ENCODE data around the gene RPL28.

The RPL28 gene

GRCh38 chr19:55369653-55370304 lies 16.0 kb upstream of the RPL28 start:
- Mint-ChIP-seq H3K4me1 (peaks cover 13% of the 10 kb centered on the region), H3K36me3 (ENCODE audit: low read depth) (no peaks in the 10 kb centered on the region), H3K27ac (no peak overlapping the region), H3K27me3 (ENCODE audit: low read depth) (peaks cover 44% of the 10 kb centered on the region), H3K9me3 (no peaks in the 10 kb centered on the region), H3K4me3 (peak overlapping the region; percentile 75 to 84 (median 83))
- TF ChIP-seq, protein P1, sequence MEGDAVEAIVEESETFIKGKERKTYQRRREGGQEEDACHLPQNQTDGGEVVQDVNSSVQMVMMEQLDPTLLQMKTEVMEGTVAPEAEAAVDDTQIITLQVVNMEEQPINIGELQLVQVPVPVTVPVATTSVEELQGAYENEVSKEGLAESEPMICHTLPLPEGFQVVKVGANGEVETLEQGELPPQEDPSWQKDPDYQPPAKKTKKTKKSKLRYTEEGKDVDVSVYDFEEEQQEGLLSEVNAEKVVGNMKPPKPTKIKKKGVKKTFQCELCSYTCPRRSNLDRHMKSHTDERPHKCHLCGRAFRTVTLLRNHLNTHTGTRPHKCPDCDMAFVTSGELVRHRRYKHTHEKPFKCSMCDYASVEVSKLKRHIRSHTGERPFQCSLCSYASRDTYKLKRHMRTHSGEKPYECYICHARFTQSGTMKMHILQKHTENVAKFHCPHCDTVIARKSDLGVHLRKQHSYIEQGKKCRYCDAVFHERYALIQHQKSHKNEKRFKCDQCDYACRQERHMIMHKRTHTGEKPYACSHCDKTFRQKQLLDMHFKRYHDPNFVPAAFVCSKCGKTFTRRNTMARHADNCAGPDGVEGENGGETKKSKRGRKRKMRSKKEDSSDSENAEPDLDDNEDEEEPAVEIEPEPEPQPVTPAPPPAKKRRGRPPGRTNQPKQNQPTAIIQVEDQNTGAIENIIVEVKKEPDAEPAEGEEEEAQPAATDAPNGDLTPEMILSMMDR (IDR thresholded peaks at IDR 0.05; ENCODE audit: unreplicated experiment in 3 of 3): no peak

DNA sequence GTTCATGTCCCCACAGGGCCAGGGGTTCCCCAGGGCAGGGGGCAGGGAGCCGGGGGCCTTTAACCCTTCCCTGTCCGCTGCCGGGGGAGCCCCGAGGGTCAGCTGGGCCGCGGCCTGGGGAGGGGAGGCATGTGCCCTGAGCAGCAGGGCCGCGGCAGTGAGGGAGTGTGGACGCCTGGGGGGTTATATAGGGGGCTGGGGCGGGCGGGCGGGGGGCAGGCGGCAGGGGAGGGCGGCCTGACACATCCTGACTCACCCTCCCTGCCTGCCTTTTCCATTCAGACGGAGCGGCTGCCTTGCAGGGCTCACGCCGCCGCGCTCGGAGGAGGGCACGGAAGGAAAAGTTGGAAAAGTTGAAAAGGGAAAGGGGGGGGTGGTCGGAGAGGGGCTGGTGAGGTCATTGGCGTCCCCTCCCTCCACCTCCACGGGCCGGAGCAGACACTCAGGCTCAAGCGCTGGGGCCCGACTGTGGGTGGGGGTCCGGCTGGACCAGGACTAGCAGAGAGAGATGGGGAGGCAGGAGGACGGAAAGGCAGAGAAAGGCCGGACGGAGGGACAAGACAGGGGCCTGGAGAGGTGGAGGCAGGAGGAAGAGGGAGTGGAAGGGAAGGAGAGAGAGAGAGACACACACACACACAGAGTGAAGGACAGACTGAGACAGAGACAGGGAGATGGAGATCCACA lies 15.3 kb upstream of the RPL28 start, which contains the start of gene IL11:
TSS of gene IL11 (minus strand) at position 159 of the 684 bp plus-strand sequence. CDS start at position 6, 153 bp downstream.
- peak within 1 kb of the TSS; percentile 75 to 84 (median 83) for H3K4me3 Mint-ChIP-seq
- H3K9me3 Mint-ChIP-seq: no peaks in the 10 kb centered on the region
- TF ChIP-seq, protein P1 (IDR thresholded peaks at IDR 0.05; ENCODE audit: unreplicated experiment in 3 of 3): no peak
- peak within 1 kb of the TSS in 2 of 3 experiments; percentile 10 to 51 for H3K27ac Mint-ChIP-seq
- peaks cover 44% of the 10 kb centered on the region for H3K27me3 Mint-ChIP-seq (ENCODE audit: low read depth)
- no peaks in the 10 kb centered on the region for H3K36me3 Mint-ChIP-seq (ENCODE audit: low read depth)
- H3K4me1 Mint-ChIP-seq: peaks cover 13% of the 10 kb centered on the region

GRCh38 chr19:55372316-55373081 lies 13.2 kb upstream of the RPL28 start:
- peaks cover 43% of the 10 kb centered on the region for H3K27me3 Mint-ChIP-seq (ENCODE audit: low read depth)
- TF ChIP-seq, protein P1 (IDR thresholded peaks at IDR 0.05; ENCODE audit: unreplicated experiment in 3 of 3): no peak
- peak overlapping the region in 1 of 3 experiments; percentile 21 for H3K27ac Mint-ChIP-seq
- H3K4me1 Mint-ChIP-seq: peaks cover 19% of the 10 kb centered on the region
- H3K4me3 Mint-ChIP-seq: peak overlapping the region in 2 of 3 experiments; percentile 3 to 8
- H3K36me3 Mint-ChIP-seq (ENCODE audit: low read depth): no peaks in the 10 kb centered on the region
- H3K9me3 Mint-ChIP-seq: no peaks in the 10 kb centered on the region

DNA sequence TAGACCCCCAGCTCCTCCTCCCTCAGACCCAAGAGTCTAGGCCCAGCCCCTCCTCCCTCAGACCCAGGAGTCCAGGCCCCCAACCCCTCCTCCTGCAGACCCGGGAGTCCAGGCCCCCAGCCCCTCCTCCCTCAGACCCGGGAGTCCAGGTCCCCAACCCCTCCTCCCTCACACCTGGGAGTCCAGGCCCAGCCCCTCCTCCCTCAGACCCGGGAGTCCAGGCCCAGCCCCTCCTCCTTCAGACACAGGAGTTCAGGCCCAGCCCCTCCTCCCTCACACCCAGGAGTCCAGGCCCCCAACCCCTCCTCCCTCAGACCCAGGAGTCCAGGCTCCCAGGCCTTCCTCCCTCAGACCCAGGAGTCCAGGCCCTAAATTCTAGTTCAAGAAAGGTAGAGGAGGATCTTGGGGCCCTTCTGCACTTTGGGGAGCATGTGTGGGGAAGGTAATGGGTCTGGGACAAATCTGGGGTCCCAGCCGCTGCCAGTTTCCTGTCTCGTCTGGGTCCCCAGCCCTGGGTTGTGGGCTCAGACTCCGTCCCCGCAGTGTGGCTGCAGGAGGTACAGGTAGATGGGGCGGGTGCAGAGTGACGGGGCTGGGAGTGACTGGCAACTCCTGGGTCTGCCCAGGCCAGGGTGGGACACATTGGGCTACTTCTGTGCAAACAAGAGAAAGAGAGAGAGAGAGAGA lies 12.3 kb upstream of the RPL28 start:
- H3K9me3 Mint-ChIP-seq: no peaks in the 10 kb centered on the region
- H3K36me3 Mint-ChIP-seq (ENCODE audit: low read depth): no peaks in the 10 kb centered on the region
- H3K27ac Mint-ChIP-seq: peak overlapping the region; percentile 21 to 81 (median 46)
- peaks cover 19% of the 10 kb centered on the region for H3K4me1 Mint-ChIP-seq
- H3K27me3 Mint-ChIP-seq (ENCODE audit: low read depth): peaks cover 43% of the 10 kb centered on the region
- peak overlapping the region in 2 of 3 experiments; percentile 10 to 12 for H3K4me3 Mint-ChIP-seq
- TF ChIP-seq, protein P1 (IDR thresholded peaks at IDR 0.05; ENCODE audit: unreplicated experiment in 3 of 3): no peak

DNA sequence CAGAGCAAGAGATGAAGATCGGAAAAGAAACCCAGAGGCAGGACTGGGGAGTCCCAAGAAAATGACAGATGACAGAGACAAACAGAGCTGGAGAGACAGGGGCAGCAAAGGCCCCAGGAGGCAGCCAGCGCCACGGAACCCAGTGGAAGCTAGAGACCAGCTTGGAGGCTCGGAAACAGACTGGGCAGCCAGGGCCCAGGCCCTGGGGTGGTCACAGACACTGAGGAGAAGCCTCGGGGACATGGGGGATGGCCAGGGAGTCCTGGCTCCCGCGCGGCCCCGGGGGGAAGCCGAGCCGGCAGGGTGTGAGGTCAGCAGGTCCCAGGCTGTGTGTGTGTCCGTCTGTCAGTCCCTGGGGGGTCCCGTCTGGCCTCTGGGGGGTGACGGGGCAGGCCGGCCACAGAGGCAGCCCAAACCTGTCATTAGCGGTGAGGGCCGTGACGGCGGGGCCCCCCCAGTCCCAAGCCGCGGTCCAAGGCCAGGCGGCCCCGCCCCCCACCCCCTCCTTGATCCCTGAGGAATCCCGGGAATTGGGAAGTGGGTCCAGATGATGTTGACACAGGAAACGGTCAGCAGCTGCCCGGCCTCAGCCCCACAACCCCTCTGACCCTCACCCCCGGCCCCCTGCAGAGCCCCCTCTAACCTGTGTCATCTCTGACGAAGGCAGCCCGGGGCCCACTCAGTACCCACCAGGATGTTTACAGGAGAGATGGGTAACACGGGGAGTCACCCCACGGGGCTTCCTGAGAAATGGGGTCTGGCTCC lies 11.6 kb upstream of the RPL28 start:
- Mint-ChIP-seq H3K36me3 (ENCODE audit: low read depth) (no peaks in the 10 kb centered on the region), H3K9me3 (no peaks in the 10 kb centered on the region), H3K27me3 (ENCODE audit: low read depth) (peaks cover 38% of the 10 kb centered on the region), H3K27ac (peak overlapping the region; percentile 21 to 81 (median 46)), H3K4me3 (peak overlapping the region in 2 of 3 experiments; percentile 10 to 12), H3K4me1 (peaks cover 24% of the 10 kb centered on the region)
- TF ChIP-seq, protein P1 (IDR thresholded peaks at IDR 0.05; ENCODE audit: unreplicated experiment in 3 of 3): no peak

All from nephron (organoid).